Right ventricle myocardium inferior (tissue), 1 donor: ENCODE measurements around the gene IL12RB2. TPM values are rescaled to one million over a fixed set of nuclear protein-coding genes. Genes with fewer than 3 reads are reported as not detected.

Source experiments
- ATAC-seq: fragments of 200-7000 bp; cut with Tn5 transposase; one replicate; pipeline ENCODE4 v1.9.1; 2020; ENCODE audit warnings: mild to moderate bottlenecking, moderate library complexity
- DNase-seq: peaks from one replicate; pipeline ENCODE4 v3.0.0; 2021; ENCODE audit errors: missing footprints
- intact Hi-C: fragments of 100-400 bp; cut with DNase I; formaldehyde crosslinking; loops from one replicate; pipeline ENCODE4 v1.11.0; 2022
- long read RNA-seq: library from polyadenylated mRNA; unstranded; transcript quantifications from one replicate; pipeline ENCODE4 v2.0.0, GENCODE V29; 2021
- total RNA-seq: library from RNA; stranded (reverse); fragmentation: NEBNext Ultra II Directional; extraction: Animal tissue kit (Norgen Biotek cat#: 25700); gene quantifications from one replicate; pipeline ENCODE4 v1.2.1, GENCODE V29; 2021
- donor health status: DM: no; HTN: yes; CAD: no; lungs with severe emphysema.

IL12RB2 gene, protein sequence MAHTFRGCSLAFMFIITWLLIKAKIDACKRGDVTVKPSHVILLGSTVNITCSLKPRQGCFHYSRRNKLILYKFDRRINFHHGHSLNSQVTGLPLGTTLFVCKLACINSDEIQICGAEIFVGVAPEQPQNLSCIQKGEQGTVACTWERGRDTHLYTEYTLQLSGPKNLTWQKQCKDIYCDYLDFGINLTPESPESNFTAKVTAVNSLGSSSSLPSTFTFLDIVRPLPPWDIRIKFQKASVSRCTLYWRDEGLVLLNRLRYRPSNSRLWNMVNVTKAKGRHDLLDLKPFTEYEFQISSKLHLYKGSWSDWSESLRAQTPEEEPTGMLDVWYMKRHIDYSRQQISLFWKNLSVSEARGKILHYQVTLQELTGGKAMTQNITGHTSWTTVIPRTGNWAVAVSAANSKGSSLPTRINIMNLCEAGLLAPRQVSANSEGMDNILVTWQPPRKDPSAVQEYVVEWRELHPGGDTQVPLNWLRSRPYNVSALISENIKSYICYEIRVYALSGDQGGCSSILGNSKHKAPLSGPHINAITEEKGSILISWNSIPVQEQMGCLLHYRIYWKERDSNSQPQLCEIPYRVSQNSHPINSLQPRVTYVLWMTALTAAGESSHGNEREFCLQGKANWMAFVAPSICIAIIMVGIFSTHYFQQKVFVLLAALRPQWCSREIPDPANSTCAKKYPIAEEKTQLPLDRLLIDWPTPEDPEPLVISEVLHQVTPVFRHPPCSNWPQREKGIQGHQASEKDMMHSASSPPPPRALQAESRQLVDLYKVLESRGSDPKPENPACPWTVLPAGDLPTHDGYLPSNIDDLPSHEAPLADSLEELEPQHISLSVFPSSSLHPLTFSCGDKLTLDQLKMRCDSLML
- 0.41 TPM for total RNA-seq
- long read RNA-seq, result 0 reads

DNA sequence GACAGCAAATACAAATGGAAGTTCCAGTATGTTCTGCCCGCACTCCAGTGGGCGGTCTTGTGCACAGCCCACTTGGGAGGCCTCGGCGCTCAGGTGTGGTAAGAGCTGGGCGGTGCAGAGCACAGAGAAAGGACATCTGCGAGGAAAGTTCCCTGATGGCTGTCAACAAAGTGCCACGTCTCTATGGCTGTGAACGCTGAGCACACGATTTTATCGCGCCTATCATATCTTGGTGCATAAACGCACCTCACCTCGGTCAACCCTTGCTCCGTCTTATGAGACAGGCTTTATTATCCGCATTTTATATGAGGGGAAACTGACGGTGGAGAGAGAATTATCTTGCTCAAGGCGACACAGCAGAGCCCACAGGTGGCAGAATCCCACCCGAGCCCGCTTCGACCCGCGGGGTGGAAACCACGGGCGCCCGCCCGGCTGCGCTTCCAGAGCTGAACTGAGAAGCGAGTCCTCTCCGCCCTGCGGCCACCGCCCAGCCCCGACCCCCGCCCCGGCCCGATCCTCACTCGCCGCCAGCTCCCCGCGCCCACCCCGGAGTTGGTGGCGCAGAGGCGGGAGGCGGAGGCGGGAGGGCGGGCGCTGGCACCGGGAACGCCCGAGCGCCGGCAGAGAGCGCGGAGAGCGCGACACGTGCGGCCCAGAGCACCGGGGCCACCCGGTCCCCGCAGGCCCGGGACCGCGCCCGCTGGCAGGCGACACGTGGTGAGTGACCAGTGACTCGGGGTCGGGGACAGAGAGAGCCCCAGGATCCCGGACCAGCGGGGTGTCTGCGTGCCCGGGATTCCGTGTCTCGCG is at the start of gene IL12RB2:
TSS of gene IL12RB2 (plus strand) at position 623 of the 810 bp plus-strand sequence. CDS start 12,496 bp downstream, outside the sequence.
- peak; percentile 31 for ATAC-seq
- no peak for DNase-seq
- intact Hi-C loops, result no loop called here

GRCh38 chr1:67261680-67262079 is 46.0 kb upstream of the IL12RB2 start:
- intact Hi-C loops, result no loop called here
- ATAC-seq (no peak), DNase-seq (no peak)

- no peak for DNase-seq
- no peak for ATAC-seq
- intact Hi-C loops, result no loop called here
These were observed 44.9 kb upstream of the IL12RB2 start for GRCh38 chr1:67262735-67263134.

- intact Hi-C loops, result no loop called here
- DNase-seq (no peak), ATAC-seq (no peak)
These were observed 43.5 kb upstream of the IL12RB2 start for GRCh38 chr1:67264152-67264551.

GRCh38 chr1:67264899-67265298 is 42.8 kb upstream of the IL12RB2 start:
- no peak for DNase-seq
- intact Hi-C loops, result no loop called here
- no peak for ATAC-seq

- intact Hi-C loops, result no loop called here
- DNase-seq, result no peak
- ATAC-seq, result no peak
These were observed 38.6 kb upstream of the IL12RB2 start for GRCh38 chr1:67269061-67269460.

GRCh38 chr1:67270541-67270940 is 37.1 kb upstream of the IL12RB2 start:
- ATAC-seq, result no peak
- intact Hi-C loops, result no loop called here
- DNase-seq, result no peak

DNA sequence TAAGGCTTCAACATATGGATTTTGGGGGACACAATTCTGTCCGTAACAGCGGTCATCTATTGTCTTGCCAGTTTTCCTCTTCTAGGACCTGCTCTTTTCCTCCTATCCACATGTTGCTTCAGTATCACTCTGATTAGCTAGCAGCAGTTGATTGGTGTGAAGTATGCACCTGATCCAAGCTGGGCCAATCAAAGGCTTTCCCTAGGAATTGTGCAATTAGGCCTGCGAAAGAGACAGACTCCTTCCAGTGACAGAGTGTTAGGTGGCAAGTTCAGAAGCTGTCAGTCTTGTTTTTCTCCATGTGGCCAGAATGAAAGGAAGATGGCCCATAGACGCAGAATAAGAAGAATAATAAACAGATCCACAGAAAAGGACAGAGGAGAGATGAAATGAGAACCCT is 34.1 kb upstream of the IL12RB2 start:
- intact Hi-C loops, result no loop called here
- DNase-seq, result no peak
- ATAC-seq, result no peak

DNA sequence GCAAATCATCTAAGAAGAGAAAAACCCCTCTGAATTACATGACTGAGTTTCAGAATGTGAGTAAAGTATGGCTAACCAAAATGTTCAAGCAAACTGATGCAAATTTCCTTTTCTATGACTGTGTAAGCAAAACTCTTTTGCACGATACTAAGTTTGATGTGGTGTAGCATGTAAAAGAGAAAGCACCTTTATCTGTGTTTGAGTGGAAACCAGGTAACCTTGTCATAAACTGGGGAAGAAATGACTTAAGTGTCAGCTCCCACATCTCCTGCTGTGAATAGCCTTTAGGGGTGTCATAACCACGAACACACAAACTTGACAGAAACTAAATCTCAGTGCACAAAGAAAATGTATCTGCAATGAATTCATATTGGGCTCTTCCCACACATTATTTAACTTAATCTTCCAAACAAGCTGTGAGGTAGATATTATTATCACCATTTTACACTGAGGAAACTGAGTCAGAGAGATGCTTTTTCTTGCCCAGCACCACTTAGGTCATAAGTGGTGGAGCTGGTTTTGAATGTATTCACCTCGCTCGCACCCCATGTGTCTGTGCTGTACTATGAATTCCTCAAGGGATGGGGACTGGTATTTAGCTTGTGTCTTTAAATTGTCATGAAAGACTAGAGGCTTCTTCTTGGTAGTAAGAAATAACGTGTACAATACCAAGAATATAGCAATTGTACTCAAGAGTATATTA is 32.9 kb upstream of the IL12RB2 start:
- ATAC-seq (no peak), DNase-seq (no peak)

DNA sequence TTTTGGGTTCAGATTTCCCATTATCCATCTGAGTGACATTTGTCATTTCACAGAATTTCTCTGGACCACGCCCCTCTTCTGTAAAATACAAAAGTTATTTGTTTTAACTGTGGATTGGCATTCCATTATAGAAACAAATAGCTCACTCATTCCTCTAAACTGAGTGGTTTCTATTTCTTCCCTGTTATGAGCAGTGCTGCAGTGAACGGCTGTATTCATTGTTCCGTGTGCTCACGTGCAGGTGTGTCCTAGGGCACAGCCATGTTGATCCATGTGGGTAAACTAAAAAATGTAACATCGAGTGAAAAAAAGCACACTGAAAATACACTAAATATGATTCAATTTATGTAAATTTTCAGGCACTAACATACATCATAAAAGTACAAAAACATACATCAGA is 27.0 kb upstream of the IL12RB2 start:
- intact Hi-C loops, result no loop called here
- DNase-seq (no peak), ATAC-seq (no peak)

More for the DNA sequence above, 32.9 kb upstream of the IL12RB2 start:
- intact Hi-C loops, result no loop called here

DNA sequence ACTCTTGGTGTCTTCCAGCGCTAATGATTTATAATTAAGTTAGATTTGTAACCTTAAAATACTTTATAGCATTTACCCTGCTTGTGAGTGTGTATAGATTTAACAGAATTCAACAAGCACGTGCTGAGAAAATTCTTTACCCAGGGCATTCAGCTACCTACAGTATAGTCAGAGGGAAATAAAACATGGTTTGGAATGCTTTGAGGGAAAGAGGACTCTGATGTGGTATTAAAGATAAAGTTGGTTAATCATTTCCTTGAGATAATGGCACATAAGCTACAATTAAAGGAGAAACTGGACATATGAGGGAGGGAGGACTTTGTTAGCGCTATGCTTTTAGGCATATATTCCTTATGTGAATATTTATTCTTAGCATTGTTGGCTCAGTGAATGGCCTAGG is 26.4 kb upstream of the IL12RB2 start:
- no peak for ATAC-seq
- DNase-seq, result no peak
- intact Hi-C loops, result no loop called here

- no peak for ATAC-seq
- no peak for DNase-seq
- intact Hi-C loops, result no loop called here
These were observed 21.7 kb upstream of the IL12RB2 start for GRCh38 chr1:67285780-67286488.

GRCh38 chr1:67290236-67290635 is 17.4 kb upstream of the IL12RB2 start:
- no peak for DNase-seq
- ATAC-seq, result no peak
- intact Hi-C loops, result no loop called here

GRCh38 chr1:67294836-67295617 is 12.6 kb upstream of the IL12RB2 start:
- DNase-seq (no peak), ATAC-seq (no peak)
- intact Hi-C loops, result no loop called here

DNA sequence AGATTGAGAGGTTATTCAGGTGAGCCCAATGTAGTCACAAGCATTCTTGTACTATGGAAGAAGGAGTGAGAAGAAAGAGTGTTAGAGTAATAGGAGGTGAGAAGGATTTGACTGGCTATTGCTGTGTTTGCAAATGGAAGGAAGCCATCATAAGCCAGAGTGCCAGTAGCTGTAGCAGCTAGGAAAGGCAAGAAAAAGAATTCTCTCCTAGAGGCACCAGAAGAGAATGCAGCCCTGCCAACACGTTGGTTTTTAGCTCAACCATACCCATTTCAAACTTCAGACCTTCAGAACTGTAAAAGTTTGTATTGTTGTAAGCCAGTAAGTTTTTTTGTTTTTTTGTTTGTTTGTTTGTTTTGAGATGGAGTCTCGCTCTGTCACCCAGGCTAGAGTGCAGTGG is 8.9 kb upstream of the IL12RB2 start:
- DNase-seq (no peak), ATAC-seq (no peak)
- intact Hi-C loops, result no loop called here

DNA sequence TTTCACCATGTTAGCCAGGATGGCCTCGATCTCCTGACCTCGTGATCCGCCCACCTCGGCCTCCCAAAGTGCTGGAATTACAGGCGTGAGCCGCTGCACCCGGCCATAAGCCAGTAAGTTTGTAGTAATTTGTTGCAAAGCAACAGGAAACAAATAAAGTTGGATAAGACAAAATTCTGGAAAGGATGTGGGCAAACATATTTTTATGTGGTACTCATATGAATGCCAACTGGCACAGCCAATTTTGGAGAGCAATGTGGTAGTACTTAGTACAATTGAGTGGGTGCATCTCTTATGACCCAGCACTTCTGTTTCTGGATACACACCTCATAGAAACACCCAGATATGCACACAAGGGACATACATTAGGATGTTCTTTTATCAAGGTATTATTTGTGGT is 8.4 kb upstream of the IL12RB2 start:
- ATAC-seq (no peak), DNase-seq (no peak)
- intact Hi-C loops, result no loop called here

GRCh38 chr1:67300561-67300960 is 7.1 kb upstream of the IL12RB2 start:
- intact Hi-C loops, result no loop called here
- no peak for DNase-seq
- ATAC-seq, result no peak
